ENCODE results near the gene NOC4L.
"Not testable (repeated sequence)": the region's sequence is repeated elsewhere in the genome, so short reads cannot be mapped to it uniquely, and the experiment has no call there.

NOC4L gene

DNA sequence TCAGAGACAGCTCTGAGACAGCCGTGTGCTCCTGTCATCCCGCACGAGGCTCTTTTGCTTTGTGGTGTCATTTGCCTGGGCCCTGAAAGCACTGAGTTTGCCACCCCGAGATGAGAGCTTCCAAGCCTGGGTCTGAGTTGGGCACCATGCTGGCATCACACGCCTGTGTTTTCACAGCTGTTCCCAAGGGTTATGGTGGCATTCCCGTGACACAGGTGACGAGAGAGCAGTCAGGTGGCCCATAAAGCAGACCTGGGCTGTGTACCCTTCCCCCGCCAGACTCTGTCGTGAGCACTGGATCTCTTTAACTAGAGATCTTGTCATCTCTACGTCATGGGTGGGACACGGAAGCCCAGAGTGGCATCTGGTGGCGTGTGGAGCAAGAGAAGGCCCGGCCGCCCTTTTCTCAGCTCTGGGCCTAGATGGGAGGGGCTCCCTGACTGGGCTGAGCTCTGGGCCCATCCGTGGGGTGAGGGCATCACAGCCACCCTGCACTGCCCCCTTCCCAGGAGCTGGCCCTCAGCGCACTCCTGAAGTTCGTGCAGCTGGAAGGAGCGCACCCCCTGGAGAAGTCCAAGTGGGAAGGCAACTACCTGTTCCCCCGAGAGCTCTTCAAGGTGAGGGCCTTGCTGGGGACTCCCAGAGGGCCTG, 2.6 kb downstream of the NOC4L start:
- TF ChIP-seq, protein P1, sequence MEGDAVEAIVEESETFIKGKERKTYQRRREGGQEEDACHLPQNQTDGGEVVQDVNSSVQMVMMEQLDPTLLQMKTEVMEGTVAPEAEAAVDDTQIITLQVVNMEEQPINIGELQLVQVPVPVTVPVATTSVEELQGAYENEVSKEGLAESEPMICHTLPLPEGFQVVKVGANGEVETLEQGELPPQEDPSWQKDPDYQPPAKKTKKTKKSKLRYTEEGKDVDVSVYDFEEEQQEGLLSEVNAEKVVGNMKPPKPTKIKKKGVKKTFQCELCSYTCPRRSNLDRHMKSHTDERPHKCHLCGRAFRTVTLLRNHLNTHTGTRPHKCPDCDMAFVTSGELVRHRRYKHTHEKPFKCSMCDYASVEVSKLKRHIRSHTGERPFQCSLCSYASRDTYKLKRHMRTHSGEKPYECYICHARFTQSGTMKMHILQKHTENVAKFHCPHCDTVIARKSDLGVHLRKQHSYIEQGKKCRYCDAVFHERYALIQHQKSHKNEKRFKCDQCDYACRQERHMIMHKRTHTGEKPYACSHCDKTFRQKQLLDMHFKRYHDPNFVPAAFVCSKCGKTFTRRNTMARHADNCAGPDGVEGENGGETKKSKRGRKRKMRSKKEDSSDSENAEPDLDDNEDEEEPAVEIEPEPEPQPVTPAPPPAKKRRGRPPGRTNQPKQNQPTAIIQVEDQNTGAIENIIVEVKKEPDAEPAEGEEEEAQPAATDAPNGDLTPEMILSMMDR (conservative IDR thresholded peaks at IDR 0.05; ENCODE audit: low read depth) = no peak
- ChIA-PET CTCF (interaction anchor here (1.2 kb wide), 1 partner anchor 267 kb away, joined by 3 read pairs; no protein-coding TSS in a partner anchor), POLR2A (ENCODE audit: low non-redundant PET) (no interaction called here)
- no peak overlapping the region for H3K27ac ChIP-seq
- no peak for DNase-seq (ENCODE audit: low spot score)

- ChIA-PET CTCF (interaction anchor here (1.2 kb wide), 1 partner anchor 266 kb away, joined by 3 read pairs; no protein-coding TSS in a partner anchor), POLR2A (ENCODE audit: low non-redundant PET) (no interaction called here)
- DNase-seq (ENCODE audit: low spot score) = no peak
- H3K27ac ChIP-seq = no peak overlapping the region
- TF ChIP-seq, protein P1 (conservative IDR thresholded peaks at IDR 0.05; ENCODE audit: low read depth) = no peak
Measured at GRCh38 chr12:132147423-132148367, 3.4 kb downstream of the NOC4L start.

- no peak for DNase-seq (ENCODE audit: low spot score)
- POLR2A ChIA-PET (ENCODE audit: low non-redundant PET) = no interaction called here
- TF ChIP-seq, protein P1 (conservative IDR thresholded peaks at IDR 0.05; ENCODE audit: low read depth) = no peak
- no peak overlapping the region for H3K27ac ChIP-seq
- CTCF ChIA-PET = no interaction called here
Measured at GRCh38 chr12:132148368-132149045, 4.2 kb downstream of the NOC4L start.

DNA sequence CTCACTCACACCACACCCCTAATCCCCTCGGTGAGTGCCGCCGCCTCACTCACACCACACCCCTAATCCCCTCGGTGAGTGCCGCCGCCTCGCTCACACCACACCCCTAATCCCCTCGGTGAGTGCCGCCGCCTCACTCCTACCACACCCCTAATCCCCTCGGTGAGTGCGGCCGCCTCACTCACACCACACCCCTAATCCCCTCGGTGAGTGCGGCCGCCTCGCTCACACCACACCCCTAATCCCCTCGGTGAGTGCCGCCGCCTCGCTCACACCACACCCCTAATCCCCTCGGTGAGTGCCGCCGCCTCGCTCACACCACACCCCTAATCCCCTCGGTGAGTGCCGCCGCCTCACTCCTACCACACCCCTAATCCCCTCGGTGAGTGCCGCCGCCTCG, 5.3 kb downstream of the NOC4L start:
- CTCF ChIA-PET; POLR2A ChIA-PET (ENCODE audit: low non-redundant PET); DNase-seq (ENCODE audit: low spot score); H3K27ac ChIP-seq: not testable (repeated sequence)

GRCh38 chr12:132150780-132151144, 6.5 kb downstream of the NOC4L start:
- TF ChIP-seq, protein P1 (conservative IDR thresholded peaks at IDR 0.05; ENCODE audit: low read depth) = no peak
- no peak for DNase-seq (ENCODE audit: low spot score)
- CTCF ChIA-PET = no interaction called here
- POLR2A ChIA-PET (ENCODE audit: low non-redundant PET) = no interaction called here
- no peak overlapping the region for H3K27ac ChIP-seq

GRCh38 chr12:132151145-132151765, 7.0 kb downstream of the NOC4L start:
- TF ChIP-seq, protein P1 (conservative IDR thresholded peaks at IDR 0.05; ENCODE audit: low read depth) = no peak
- H3K27ac ChIP-seq = no peak overlapping the region
- DNase-seq (ENCODE audit: low spot score) = no peak
- ChIA-PET CTCF (no interaction called here), POLR2A (ENCODE audit: low non-redundant PET) (no interaction called here)

Measured in RWPE1 (cell line).